HG03159 (cell line): ENCODE results near the gene GNPTG.
A peak's percentile ranks its signal among the peaks of the same experiment; 100 is the strongest.

ENCODE experiments used
- ATAC-seq: cut with Tn5 transposase; IDR thresholded peaks from one replicate; pipeline ENCODE4 v1.9.1; 2021; ENCODE audit warnings: mild to moderate bottlenecking, moderate library complexity; ENCODE audit not compliant: unreplicated experiment

GNPTG gene

DNA sequence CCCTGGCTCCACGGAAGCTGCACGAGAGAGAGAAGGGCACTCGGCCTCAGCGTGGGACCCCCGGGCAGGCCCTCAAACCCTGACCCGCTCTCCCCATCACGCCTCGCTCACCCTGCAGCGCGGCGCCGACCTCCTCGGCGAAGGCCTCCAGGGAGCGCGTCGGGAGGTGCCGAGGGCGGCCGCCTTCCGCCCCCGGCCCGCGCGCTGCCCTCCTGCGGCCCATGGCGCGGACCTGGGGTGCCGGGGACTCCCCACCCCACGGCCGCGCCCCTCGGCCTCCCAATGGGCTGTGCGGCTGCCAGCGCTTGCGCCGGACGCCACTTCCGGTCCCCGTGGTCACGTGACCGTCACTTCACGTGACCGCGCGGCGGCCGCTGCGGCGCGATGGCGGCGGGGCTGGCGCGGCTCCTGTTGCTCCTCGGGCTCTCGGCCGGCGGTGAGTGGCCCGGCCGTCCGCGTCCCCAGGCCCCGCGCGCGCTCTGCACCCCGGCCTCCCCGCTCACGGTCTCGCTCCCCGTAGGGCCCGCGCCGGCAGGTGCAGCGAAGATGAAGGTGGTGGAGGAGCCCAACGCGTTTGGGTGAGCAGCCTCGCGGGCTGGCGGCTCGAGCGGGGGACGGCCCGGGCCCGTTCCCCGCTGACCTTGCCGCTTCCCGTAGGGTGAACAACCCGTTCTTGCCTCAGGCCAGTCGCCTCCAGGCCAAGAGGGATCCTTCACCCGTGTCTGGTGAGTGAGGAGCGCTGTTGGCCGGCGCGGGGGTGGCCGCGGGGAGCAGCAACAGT lies at the start of gene GNPTG, which contains the start of gene TSR3:
GNPTG (plus strand) TSS at position 350 of the 781 bp plus-strand sequence; CDS start at position 385, 35 bp downstream.
TSR3 (minus strand) TSS at position 297 of the 781 bp plus-strand sequence; CDS start at position 223, 74 bp downstream.
- ATAC-seq: peak; percentile 68

DNA sequence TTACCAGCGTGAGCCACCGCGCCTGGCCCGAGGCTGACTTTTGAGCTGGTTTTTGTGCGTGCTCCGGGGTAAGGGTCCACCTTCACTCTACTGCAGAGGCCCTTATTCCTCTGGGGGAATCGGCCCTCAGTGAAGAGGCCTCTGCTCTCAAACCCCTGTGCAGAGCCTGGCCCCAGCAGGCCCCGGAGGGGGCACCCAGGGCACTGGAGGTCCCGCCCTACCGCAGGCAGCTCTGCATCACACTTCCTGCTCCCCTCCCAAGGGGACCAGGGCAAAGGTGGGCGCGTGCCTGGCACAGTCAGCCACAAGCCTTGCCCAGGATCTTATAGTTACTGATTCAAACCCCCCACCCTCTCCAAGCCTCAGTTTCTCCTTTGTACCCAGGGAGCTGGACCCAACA lies 45.9 kb upstream of the GNPTG start:
- ATAC-seq: no peak

DNA sequence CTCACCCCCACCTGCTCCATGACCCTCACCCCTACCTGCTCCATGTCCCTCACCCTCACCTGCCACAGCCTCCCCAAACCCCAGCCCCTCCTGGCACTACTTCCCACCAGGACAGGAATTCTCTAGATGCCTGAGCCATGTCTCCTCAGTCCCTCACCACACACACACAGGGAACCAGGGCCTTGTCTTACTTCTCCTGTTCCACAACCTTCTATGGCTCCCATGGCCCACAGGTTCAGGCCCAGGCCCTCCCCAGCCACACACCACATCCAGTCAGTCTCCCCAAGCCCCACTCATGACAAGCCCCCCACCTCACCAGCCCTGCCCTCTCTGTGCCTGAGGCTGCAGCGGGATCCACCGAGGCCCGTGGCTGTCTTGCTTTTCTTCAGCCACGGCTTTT lies 45.4 kb upstream of the GNPTG start:
- ATAC-seq: no peak

DNA sequence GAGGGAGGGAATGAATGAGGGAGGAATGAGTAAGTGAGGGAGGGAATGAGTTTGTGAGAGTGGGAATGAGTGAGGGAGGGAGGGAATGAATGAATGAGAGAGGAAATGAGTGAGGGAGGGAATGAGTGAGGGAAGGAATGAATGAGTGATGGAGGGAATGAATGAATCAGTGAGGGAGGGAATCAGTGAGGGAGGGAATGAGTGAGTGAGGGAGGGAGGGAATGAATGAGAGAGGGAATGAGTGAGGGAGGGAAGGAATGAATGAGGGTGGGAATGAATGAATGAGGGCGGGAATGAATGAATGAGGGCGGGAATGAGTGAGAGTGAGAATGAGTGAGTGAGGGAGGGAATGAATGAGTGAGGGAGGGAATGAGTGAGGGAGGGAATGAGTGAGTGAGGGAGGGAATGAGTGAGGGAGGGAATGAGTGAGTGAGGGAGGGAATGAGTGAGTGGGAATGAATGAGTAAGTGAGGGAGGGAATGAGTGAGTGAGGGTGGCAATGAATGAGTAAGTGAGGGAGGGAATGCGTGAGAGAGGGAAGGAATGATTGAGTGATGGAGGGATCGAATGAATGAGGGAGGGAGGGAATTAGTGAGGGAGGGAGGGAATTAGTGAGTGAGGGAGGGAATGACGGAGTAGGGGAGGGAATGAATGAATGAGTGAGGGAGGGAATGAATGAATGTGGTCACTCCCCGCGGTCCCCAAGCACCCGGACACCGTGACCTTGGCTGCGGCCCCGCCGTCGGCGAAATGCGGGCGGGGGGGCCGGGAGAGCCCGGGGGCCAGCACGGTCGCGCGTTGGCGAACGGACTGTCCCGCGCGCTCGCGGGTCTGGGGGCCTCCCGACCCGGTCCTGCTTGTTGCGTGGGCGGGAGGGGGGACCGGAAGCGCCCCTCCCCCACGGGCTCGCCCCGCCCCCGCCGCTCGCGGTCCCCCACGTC lies 43.4 kb upstream of the GNPTG start:
- peak; percentile 8 for ATAC-seq

DNA sequence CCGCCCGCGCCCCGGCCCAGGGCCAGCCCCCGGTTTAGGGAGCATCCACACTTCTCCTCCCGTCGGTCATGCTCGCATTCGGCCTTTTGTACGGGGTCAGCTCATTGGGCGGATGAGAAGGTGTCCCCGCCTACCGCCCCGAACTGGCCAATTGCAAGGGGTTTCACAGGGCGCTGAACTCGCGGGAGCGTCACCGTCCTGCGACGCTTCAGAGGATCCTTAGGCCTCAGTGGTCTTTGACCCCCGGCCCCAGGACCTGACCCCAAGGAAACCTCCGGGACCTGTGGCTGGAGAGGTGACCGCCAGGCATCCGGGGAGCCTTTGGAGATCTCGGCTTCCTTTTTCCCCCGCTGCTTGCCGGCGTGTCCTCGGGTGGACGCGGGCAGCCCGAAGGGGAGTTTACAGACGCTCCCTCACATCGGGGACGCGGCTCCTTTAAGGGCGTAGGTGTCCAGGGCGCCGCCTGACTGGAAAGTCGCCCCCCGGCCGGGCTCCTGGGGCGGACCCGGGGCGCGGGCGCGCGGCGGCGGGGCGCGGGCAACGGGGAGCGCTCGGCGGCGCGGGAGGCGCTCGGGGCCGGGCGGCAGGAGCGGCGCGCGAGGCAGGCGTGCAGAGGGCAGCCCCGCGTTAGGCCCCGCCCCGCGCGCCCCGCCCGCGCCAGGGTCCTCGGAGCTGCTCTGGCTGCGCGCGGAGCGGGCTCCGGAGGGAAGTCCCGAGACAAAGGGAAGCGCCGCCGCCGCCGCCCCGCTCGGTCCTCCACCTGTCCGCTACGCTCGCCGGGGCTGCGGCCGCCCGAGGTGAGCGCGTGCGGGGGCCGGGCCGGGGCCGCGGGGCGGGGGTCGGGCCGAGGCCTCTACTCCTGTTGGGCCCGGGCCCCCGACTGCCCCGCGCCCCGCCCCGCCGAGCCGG lies 42.5 kb upstream of the GNPTG start, which contains the start of gene UBE2I:
UBE2I (plus strand) TSS at position 660 of the 909 bp plus-strand sequence. CDS start 4,395 bp downstream, outside the sequence.
- peak; percentile 53 for ATAC-seq

DNA sequence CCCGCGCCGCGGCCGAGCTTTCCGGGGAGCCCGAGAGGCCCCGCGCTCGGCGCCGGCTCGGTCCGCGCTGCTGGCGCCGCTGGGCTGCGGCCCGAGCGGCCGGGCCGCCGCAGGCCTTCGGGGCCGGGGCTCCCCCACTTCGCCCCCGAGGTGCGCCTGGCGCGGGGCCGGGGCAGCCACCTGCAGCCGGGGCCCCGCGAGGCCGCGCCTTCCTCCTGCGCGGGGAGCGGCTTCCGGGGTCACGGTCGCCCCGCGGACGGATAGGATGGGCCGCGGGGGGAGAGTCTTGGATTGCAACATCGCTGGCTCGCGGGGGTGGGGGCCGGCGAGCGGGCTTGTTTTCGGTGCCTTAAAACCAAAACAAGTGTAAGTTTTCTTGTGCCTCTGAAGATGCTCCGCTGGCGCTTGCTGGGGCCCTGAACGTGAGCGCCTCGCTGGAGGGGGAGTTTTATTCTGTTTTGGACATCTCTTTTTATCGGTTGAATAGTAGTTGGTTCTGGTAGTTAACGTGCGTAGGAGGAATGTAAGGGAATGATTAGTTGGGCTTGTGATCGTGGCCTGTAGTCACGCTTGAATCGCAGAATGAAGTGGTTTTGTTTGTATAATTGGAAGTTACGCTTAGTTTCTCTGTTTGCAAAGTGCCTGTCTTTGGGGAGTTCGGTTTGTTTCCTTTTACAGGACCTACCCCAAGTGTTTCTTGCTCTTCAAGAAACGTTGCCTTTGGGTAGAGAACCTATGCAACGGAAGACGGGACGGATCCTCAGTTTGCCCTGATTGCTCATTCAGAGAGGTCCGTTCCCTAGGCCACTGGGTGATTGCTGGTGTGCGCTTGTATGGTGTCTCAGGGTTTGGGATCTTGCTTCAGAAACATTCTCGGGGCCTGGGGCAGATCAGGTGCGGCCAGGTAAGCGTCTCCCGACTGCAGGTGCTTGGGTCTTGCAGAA lies 41.6 kb upstream of the GNPTG start:
- ATAC-seq: peak; percentile 24

DNA sequence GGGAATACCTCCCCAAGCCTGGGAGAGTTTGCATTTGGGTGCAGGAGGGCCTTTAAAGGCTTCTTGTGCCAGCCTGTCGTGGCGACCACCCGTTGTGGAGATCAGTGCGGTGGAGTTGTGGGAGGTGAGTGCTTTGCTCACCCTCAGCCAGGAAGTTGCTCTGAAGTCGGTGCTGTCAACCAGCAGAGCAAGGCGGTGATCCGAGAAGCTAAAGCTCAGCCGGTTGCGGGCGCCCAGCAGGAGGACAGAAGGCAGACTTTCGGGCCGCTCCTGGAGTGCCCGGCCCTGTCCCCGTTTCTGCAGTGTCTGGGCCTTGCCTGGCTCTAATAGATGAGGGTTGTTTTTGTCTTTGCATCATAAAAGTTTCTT lies 40.9 kb upstream of the GNPTG start:
- ATAC-seq: no peak

DNA sequence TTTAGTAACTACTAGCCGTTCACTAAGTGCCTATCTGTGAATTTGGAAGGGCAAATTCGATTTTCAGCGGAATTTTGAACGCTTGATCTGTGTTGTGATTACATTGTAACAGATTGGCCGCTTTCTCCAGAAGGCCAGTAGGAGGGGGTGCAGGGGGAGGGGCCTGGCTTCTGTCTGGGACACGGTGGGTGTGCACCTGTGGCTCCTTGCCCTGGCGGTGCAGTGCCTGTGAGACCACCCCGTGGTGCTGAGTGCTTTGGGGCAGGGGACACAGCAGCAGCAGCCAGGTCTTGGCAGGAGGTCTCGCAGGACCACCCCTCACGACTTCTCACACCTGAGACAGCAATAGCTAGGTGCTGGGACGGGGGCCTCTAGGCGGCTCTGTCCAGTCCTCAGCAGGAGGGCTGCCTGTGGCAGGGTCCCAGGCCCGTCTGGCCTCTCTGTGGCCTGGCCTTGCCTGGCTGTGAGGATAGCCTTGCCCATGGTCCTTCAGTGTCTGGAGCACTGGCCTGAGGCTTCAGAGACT lies 40.5 kb upstream of the GNPTG start:
- ATAC-seq: no peak

DNA sequence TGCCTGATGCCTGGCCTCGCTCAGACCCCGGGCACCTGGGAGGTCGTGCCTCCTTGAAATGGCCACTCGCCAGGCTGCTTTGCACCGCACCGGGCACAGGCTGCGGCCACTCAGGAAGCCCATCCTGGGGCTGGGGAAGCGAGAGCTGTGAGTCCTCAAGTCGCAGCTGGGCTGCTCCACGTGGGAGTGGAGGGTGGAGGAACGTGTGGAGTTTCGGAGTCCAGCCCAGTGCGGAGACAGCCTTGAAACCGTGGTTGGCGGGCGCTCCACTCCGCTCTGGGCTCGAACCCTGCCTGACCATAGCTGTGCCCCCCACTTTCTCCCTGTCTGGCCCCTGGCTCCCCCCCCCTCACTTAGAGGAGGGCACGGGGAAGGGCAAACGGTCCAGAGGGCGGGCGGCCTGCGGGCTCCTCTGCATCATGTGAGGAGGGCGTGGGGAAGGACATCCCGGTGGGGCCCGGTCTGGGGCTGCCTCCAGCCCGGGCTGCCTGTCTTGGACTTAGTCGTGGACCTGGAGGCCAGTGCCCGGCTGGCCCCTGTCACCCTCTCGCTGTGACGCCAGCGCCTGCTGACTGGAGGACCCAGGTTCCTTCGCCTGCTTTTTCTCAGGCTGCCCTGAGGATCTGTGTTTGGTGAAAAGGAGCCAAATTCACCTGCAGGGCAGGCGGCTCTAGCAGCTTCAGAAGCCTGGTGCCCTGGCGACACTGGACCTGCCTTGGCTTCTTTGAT lies 39.8 kb upstream of the GNPTG start:
- no peak for ATAC-seq

DNA sequence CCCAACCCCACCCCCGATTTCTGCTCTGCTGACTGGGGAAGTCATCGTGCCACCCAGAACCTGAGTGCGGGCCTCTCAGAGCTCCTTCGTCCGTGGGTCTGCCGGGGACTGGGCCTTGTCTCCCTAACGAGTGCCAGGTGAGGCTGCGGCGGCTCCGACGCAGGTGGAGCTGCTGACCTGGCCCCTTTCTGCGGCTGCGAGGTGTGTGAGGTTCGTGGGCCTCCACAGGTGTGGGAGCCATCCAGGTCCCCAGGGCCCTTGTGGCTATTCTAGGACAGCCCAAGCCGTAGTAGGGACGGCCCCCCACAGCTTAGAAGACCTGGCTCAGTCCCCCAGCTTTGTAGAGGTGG lies 39.3 kb upstream of the GNPTG start:
- no peak for ATAC-seq

DNA sequence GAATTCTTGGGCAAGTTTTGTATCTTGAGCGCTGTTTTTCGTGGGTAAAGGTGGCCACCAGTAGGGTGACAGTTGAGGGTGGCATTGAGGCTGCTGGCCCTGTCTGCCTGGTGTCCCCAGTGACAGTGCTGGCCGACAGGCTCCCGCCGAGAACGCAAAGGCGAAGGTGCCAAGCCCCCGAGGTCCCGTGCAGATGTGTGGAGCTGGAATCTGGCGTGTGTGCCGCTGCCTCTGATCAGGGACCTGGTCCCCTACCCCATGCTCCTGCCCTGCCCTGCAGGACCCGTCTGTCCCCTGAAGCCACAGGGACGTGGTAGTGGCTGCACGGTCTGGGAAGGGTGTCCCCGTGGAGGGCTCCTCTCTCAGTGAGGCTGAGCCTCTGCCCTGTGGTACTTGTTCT lies 38.8 kb upstream of the GNPTG start:
- ATAC-seq: no peak

DNA sequence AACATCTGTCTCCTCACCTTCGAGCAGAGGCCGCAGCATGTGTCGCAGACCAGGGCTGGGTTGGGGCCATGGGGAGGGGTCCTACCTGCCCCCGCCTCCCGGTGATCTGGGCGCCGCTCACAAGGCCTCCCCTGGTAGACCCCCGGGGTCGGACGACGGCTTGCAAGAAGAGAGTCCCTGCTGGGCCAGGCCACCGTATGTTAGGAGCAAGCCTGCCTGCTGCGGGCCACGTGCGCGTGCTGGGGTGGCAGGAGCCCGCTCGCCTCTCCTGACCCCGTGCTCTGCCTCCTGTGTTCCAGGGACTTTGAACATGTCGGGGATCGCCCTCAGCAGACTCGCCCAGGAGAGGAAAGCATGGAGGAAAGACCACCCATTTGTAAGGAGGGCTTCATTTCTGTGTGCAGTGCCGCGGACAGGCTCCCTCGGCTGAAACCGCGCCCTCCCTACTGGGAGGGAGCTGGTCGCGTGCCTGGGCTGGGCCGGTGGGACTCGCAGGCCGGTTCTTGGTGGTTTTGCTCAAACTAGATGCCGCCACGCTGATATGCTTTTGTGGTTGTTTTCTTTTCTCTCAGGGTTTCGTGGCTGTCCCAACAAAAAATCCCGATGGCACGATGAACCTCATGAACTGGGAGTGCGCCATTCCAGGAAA lies 37.9 kb upstream of the GNPTG start:
- no peak for ATAC-seq

DNA sequence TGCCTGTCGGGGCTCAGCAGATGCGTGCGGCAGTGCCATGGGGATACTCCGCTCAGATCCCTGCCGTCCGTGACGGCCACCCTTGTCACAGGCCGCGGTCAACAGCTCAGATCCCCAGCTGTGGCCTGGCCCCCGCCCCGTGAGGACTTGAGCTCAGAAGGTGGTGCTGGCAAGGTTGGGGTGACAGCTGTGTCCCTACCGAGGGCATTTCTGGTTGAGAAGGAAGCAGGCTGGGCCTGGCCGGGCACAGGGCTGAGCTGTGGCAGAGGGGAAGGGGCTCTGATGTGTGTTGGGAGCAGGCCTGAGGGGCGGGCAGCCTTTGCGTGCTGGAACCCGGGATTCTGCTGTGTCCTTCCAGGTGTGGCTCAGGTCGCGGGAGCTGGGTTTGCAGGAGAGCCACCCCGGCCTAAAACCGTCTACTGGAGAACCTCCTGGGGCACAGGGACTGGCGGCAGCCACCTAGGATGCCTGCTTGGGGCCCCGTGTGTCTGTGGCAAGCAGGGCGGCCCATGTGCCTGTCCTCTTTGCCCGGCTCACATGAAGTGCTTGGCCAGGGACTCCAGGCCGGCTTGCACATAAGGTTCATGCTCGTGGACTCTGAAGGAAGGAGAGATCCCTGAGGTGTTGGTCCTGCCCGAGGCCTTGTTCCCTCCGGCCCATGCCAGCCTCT lies 37.2 kb upstream of the GNPTG start:
- no peak for ATAC-seq

DNA sequence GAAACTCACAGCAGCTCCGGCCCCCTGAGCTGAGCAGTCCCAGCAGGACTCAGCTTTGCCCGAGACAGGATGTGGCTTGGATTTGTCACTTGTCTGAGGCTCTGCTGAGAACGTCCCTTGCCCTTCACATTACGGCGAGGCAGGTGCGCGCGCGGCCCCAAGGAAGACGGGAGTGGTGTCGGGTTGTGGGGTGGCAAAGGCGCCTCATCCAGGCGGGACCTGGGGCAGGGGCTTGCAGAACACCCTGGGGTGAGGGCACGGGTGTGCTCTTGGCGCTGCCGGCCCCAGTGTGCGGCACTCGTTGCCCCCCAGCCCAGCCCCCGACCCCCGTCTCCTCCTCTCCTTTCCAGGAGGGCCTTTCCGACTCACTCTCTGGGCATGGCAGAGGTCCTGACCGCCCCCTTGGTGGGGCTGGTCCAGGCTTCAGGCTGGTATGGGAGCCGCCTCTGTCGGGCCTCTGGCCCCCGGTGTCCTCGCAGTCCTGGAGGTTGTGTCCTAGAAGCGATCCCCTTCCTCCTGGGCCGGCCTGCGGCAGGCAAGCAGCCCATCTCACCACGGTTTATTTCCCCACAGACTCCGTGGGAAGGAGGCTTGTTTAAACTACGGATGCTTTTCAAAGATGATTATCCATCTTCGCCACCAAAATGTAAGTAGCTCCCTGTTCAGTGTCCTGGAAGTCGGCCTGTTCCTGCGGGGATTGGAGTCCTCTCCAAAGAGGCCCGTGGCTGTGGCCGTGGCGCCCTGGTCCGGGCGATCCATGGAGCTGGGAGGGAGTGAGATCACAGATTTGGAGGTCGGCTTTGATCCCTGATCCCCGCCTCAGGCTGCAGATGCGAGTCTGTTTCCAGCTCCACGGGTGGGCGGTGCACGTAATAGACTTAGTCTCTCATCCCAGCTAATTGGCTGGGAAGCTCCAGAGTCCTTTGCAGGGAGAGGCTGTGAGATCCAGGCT lies 36.4 kb upstream of the GNPTG start:
- no peak for ATAC-seq

DNA sequence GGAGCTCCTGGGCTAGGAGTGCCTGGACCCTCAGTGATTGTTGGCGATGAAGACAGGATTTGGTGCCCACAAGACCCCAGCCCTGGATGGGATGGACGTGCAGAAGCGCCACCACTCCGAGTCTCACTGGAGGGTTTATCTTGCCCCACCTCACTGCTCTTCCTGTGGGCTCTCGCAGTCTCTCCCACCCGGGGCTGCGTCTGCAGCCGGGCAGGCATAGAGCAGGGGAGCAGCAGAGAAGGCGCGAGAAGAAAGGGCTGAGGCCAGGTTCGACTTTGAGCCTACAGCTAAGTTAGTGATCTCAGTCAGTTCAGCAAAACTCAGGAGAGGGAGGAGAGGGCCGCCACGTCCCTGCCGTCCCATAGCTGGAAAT lies 35.7 kb upstream of the GNPTG start:
- no peak for ATAC-seq

DNA sequence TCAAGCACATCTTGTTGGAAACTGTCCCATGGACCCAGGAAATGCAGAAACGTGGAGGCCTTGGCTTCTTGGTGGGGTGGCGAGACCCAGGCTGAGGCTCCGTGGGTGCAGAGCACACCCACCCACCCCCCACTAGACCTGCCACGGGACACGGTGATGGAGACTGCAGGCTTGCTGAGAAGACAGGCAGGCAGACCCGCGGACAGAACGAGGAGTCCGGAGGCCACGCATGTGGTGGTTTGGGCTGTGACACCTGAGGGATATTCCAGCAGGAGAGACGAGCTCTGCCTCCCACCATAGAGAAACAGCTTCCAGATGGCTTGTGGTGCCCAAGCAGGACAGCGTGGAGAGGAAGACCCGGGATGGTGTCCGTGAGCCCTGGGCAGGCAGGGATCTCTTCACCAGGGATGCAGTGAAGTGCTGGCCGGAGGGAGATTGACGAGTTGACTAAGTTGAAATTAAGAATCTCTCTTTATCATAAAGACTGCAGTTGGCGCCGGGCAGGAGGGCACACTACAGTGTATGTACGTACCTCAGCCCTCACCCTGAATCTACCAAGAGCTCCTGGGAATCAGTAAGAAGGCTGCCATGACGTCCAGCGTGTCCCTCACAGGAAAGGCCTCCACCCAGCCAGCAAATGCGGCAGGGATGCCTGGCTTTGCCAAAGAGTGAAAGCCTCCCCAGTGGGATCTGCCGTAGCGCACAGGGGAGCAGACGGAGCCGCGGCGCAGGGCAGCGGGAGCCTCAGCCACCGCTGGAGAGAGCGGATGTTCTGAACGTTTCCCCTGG lies 34.1 kb upstream of the GNPTG start:
- no peak for ATAC-seq
